OCI-LY7 (cell line): ENCODE data around the gene ARPC2. TPM values are rescaled to one million over a fixed set of nuclear protein-coding genes. Genes with fewer than 3 reads are reported as not detected.
A peak's percentile ranks its signal among the peaks of the same experiment; 100 is the strongest.

Experiments used
- BruUV-seq: library from RNA; stranded (reverse); fragments of 400-500 nt; replicated peaks from 2 replicates; lab custom pipeline; 2021; lab: Mats Ljungman, UMichigan
- CTCF ChIA-PET: fragments of 300-600 bp; sonication (Branson Sonifier 250); formaldehyde crosslinking; loops from one replicate; lab custom pipeline; 2022; ENCODE audit warnings: antibody characterized with exemption; ENCODE audit not compliant: unreplicated experiment; lab: Charles Lee
- POLR2A ChIA-PET: fragments of 300-600 bp; sonication (Branson Sonifier 250); formaldehyde crosslinking; loops from one replicate; lab custom pipeline; 2022; ENCODE audit warnings: antibody characterized with exemption; lab: Charles Lee
- DNase-seq: peaks from one replicate; pipeline ENCODE4 v3.0.0-alpha.2; 2015; ENCODE audit warnings: low spot score
- H2AFZ ChIP-seq: fragments of 200-600 bp; sonication (generic), shearing (Covaris generic); 2 replicates; pipeline ENCODE4 v1.6.1; 2014; ENCODE audit warnings: mild to moderate bottlenecking, antibody characterized with exemption, low read length, moderate library complexity
- H3K27ac ChIP-seq: fragments of 200-600 bp; sonication (generic); 2 replicates; pipeline ENCODE4 v1.5.1; 2014; ENCODE audit warnings: mixed run types, low read depth, mild to moderate bottlenecking, moderate library complexity, low read length, inconsistent platforms; ENCODE audit not compliant: poor library complexity, severe bottlenecking
- H3K36me3 ChIP-seq: fragments of 200-600 bp; sonication (generic); 2 replicates; pipeline ENCODE4 v1.6.1; 2014; ENCODE audit warnings: mild to moderate bottlenecking, antibody characterized with exemption, low read length, moderate library complexity, mixed read lengths; ENCODE audit not compliant: insufficient read depth
- H3K4me1 ChIP-seq: fragments of 200-600 bp; sonication (generic); 2 replicates; pipeline ENCODE4 v1.5.1; 2014; ENCODE audit warnings: mild to moderate bottlenecking, low read length; ENCODE audit not compliant: insufficient read depth, poor library complexity, severe bottlenecking
- H3K4me2 ChIP-seq: fragments of 200-600 bp; sonication (generic); 2 replicates; pipeline ENCODE4 v1.6.1; 2014; ENCODE audit warnings: mild to moderate bottlenecking, low read length
- H3K4me3 ChIP-seq: fragments of 200-600 bp; sonication (generic); 2 replicates; pipeline ENCODE4 v1.5.1; 2014; ENCODE audit warnings: mild to moderate bottlenecking, low read depth, low read length; ENCODE audit not compliant: poor library complexity, severe bottlenecking
- H3K79me2 ChIP-seq: fragments of 200-600 bp; sonication (generic); 2 replicates; pipeline ENCODE4 v1.6.1; 2016; ENCODE audit warnings: low read depth, mild to moderate bottlenecking, low read length, moderate library complexity, mixed read lengths; ENCODE audit not compliant: insufficient read depth
- H3K9me2 ChIP-seq: fragments of 200-600 bp; sonication (generic); 2 replicates; pipeline ENCODE4 v1.6.1; 2016; ENCODE audit warnings: mild to moderate bottlenecking, low read length, mixed read lengths; ENCODE audit not compliant: insufficient read depth
- H3K9me3 ChIP-seq: fragments of 200-600 bp; sonication (generic); 2 replicates; pipeline ENCODE4 v1.6.1; 2014; ENCODE audit warnings: mild to moderate bottlenecking, mixed run types, low read length, mixed read lengths
- H4K20me1 ChIP-seq: fragments of 200-600 bp; sonication (generic); 2 replicates; pipeline ENCODE4 v1.6.1; 2014; ENCODE audit warnings: mild to moderate bottlenecking, antibody characterized with exemption, low read length, moderate library complexity, mixed read lengths; ENCODE audit not compliant: insufficient read depth
- CTCF ChIP-seq: fragments of 200-600 bp; sonication (generic); conservative IDR thresholded peaks from 2 replicates; pipeline ENCODE4 v1.5.1; 2014; ENCODE audit warnings: mild to moderate bottlenecking, antibody characterized with exemption, low read length, moderate library complexity, mixed read lengths
- EZH2phosphoT487 ChIP-seq: fragments of 200-600 bp; sonication (generic); IDR thresholded peaks from 2 replicates; pipeline ENCODE4 v1.6.1; 2018; ENCODE audit warnings: low read depth, borderline replicate concordance, mild to moderate bottlenecking, mixed run types, antibody characterized with exemption, low read length, moderate library complexity, mixed read lengths
- intact Hi-C: fragments of 100-400 bp; cut with micrococcal nuclease; formaldehyde crosslinking; loops from one replicate; pipeline ENCODE4 v1.10.0; 2022; ENCODE audit not compliant: unreplicated experiment
- total RNA-seq, 2 experiments: library from RNA; depleted of rRNA in 1 of 2; stranded (reverse); fragments of >200 nt in 1 of 2; shearing (Covaris generic) in 1 of 2; gene quantifications; 2 replicates each; pipeline ENCODE4 v1.2.3, GENCODE V29; 2014 to 2022

ARPC2 gene
- total RNA-seq, 2 experiments from 2014 or later = 264 to 545 TPM

- Histone ChIP-seq H3K4me3 (no peak overlapping the region), H3K4me2 (peak overlapping the region; percentile 31), H3K9me3 (no peaks in the 10 kb centered on the region), H2AFZ (no peak overlapping the region), H3K4me1 (peaks cover 46% of the 10 kb centered on the region), H3K9me2 (no peaks in the 10 kb centered on the region), H3K36me3 (peaks cover 25% of the 10 kb centered on the region), H3K79me2 (no peaks in the 10 kb centered on the region), H4K20me1 (no peaks in the 10 kb centered on the region), H3K27ac (no peak overlapping the region)
- intact Hi-C loops = no loop called here
- ChIA-PET POLR2A (interaction anchor here (1.4 kb wide), 1 partner anchor 15 kb away, joined by 3 read pairs; no protein-coding TSS in a partner anchor), CTCF (no interaction called here)
- no TSS peak for BruUV-seq
- DNase-seq = peak; percentile 18
- TF ChIP-seq CTCF (no peak), EZH2phosphoT487 (no peak)
Observed at GRCh38 chr2:218261423-218262236, 44.6 kb downstream of the ARPC2 start.

DNA sequence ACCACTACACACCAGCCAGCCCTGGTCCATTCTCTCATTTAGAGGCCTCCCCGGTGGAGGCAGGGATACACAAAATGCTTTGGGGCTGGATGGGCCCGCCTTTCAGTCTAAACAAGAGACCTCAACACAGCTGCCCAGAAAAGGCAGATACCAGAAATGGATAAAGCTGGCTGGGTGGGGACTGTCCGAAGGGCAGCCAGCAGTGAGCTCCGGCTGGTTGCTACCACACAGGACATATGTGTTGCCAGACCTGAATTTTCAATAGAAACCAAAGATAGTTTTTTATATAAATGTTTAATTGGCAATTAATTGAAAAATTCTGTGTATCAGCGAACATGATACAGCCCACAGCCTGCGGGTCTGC, 45.2 kb downstream of the ARPC2 start:
- Histone ChIP-seq H3K4me2 (no peak overlapping the region), H3K9me3 (no peaks in the 10 kb centered on the region), H3K4me3 (no peak overlapping the region), H3K36me3 (peaks cover 26% of the 10 kb centered on the region), H3K27ac (no peak overlapping the region), H3K79me2 (no peaks in the 10 kb centered on the region), H3K9me2 (no peaks in the 10 kb centered on the region), H4K20me1 (no peaks in the 10 kb centered on the region), H3K4me1 (peaks cover 44% of the 10 kb centered on the region), H2AFZ (no peak overlapping the region)
- POLR2A ChIA-PET = no interaction called here
- TF ChIP-seq CTCF (no peak), EZH2phosphoT487 (no peak)
- BruUV-seq = no TSS peak
- no peak for DNase-seq
- intact Hi-C loops = no loop called here
- CTCF ChIA-PET = interaction anchor here (0.5 kb wide), 1 partner anchor 55 kb away, joined by 3 read pairs; no protein-coding TSS in a partner anchor
